ENCODE results near the gene CARD8.
"Not testable (repeated sequence)": the region's sequence is repeated elsewhere in the genome, so short reads cannot be mapped to it uniquely, and the experiment has no call there.

Gene CARD8

GRCh38 chr19:48290771-48291488, 35.2 kb upstream of the CARD8 start:
- peak overlapping the region; percentile 58 for H3K4me3 ChIP-seq (ENCODE audit: low read depth, low read length)
- H3K27ac ChIP-seq (ENCODE audit: low read depth, low read length) = peak overlapping the region; percentile 68; the same call in 1 of the 2 replicates

GRCh38 chr19:48290401-48290770, 34.7 kb upstream of the CARD8 start:
- Histone ChIP-seq H3K9me3 (ENCODE audit: control insufficient read depth, insufficient read depth, low read depth, low read length) (peaks cover 6% of the 10 kb centered on the region; the same call in 1 of the 2 replicates), H3K27me3 (ENCODE audit: control insufficient read depth, insufficient read depth, low read length) (no peaks in the 10 kb centered on the region), H3K4me3 (ENCODE audit: low read depth, low read length) (peak overlapping the region; percentile 58), H3K36me3 (ENCODE audit: control insufficient read depth, insufficient read depth, low read length) (peaks cover 24% of the 10 kb centered on the region), H3K4me1 (ENCODE audit: control insufficient read depth, insufficient read depth, low read length) (peaks cover 14% of the 10 kb centered on the region), H3K9ac (ENCODE audit: low read length) (peak overlapping the region; percentile 62), H3K27ac (ENCODE audit: low read depth, low read length) (no peak overlapping the region)

More at GRCh38 chr19:48290771-48291488, 35.2 kb upstream of the CARD8 start:
- H3K36me3 ChIP-seq (ENCODE audit: control insufficient read depth, insufficient read depth, low read length) = peaks cover 19% of the 10 kb centered on the region
- peaks cover 5% of the 10 kb centered on the region; the same call in 1 of the 2 replicates for H3K9me3 ChIP-seq (ENCODE audit: control insufficient read depth, insufficient read depth, low read depth, low read length)
- H3K27me3 ChIP-seq (ENCODE audit: control insufficient read depth, insufficient read depth, low read length) = no peaks in the 10 kb centered on the region
- H3K4me1 ChIP-seq (ENCODE audit: control insufficient read depth, insufficient read depth, low read length) = peaks cover 14% of the 10 kb centered on the region
- peak overlapping the region; percentile 72 for H3K9ac ChIP-seq (ENCODE audit: low read length)

GRCh38 chr19:48287748-48288147, 32.0 kb upstream of the CARD8 start:
- Histone ChIP-seq H3K36me3 (ENCODE audit: control insufficient read depth, insufficient read depth, low read length) (peaks cover 49% of the 10 kb centered on the region), H3K4me3 (ENCODE audit: low read depth, low read length) (no peak overlapping the region), H3K4me1 (ENCODE audit: control insufficient read depth, insufficient read depth, low read length) (peaks cover 14% of the 10 kb centered on the region), H3K27me3 (ENCODE audit: control insufficient read depth, insufficient read depth, low read length) (no peaks in the 10 kb centered on the region), H3K27ac (ENCODE audit: low read depth, low read length) (no peak overlapping the region), H3K9ac (ENCODE audit: low read length) (no peak overlapping the region), H3K9me3 (ENCODE audit: control insufficient read depth, insufficient read depth, low read depth, low read length) (peaks cover 6% of the 10 kb centered on the region; the same call in 1 of the 2 replicates)

- Histone ChIP-seq H3K27me3 (ENCODE audit: control insufficient read depth, insufficient read depth, low read length) (no peaks in the 10 kb centered on the region), H3K36me3 (ENCODE audit: control insufficient read depth, insufficient read depth, low read length) (peaks cover 73% of the 10 kb centered on the region), H3K27ac (ENCODE audit: low read depth, low read length) (no peak overlapping the region), H3K4me3 (ENCODE audit: low read depth, low read length) (no peak overlapping the region), H3K4me1 (ENCODE audit: control insufficient read depth, insufficient read depth, low read length) (peaks cover 6% of the 10 kb centered on the region; the same call in 1 of the 2 replicates), H3K9ac (ENCODE audit: low read length) (no peak overlapping the region), H3K9me3 (ENCODE audit: control insufficient read depth, insufficient read depth, low read depth, low read length) (peaks cover 6% of the 10 kb centered on the region; the same call in 1 of the 2 replicates)
These were observed 29.2 kb upstream of the CARD8 start for GRCh38 chr19:48284896-48285295.

GRCh38 chr19:48283908-48284307, 28.2 kb upstream of the CARD8 start:
- Histone ChIP-seq H3K4me3 (ENCODE audit: low read depth, low read length) (no peak overlapping the region), H3K36me3 (ENCODE audit: control insufficient read depth, insufficient read depth, low read length) (peaks cover 77% of the 10 kb centered on the region), H3K9ac (ENCODE audit: low read length) (no peak overlapping the region), H3K27me3 (ENCODE audit: control insufficient read depth, insufficient read depth, low read length) (no peaks in the 10 kb centered on the region), H3K4me1 (ENCODE audit: control insufficient read depth, insufficient read depth, low read length) (no peaks in the 10 kb centered on the region), H3K9me3 (ENCODE audit: control insufficient read depth, insufficient read depth, low read depth, low read length) (peaks cover 6% of the 10 kb centered on the region; the same call in 1 of the 2 replicates), H3K27ac (ENCODE audit: low read depth, low read length) (no peak overlapping the region)

- Histone ChIP-seq H3K9me3 (ENCODE audit: control insufficient read depth, insufficient read depth, low read depth, low read length) (no peaks in the 10 kb centered on the region; the same call in 1 of the 2 replicates), H3K27me3 (ENCODE audit: control insufficient read depth, insufficient read depth, low read length) (no peaks in the 10 kb centered on the region), H3K9ac (ENCODE audit: low read length) (no peak overlapping the region), H3K27ac (ENCODE audit: low read depth, low read length) (no peak overlapping the region), H3K36me3 (ENCODE audit: control insufficient read depth, insufficient read depth, low read length) (peaks cover 56% of the 10 kb centered on the region), H3K4me3 (ENCODE audit: low read depth, low read length) (no peak overlapping the region), H3K4me1 (ENCODE audit: control insufficient read depth, insufficient read depth, low read length) (no peaks in the 10 kb centered on the region)
These were observed 24.0 kb upstream of the CARD8 start for GRCh38 chr19:48279747-48280146.

GRCh38 chr19:48274938-48275337, 19.2 kb upstream of the CARD8 start:
- H3K27ac ChIP-seq (ENCODE audit: low read depth, low read length) = no peak overlapping the region

GRCh38 chr19:48274173-48274572, 18.5 kb upstream of the CARD8 start:
- H3K4me3 ChIP-seq (ENCODE audit: low read depth, low read length) = no peak overlapping the region
- H3K27me3 ChIP-seq (ENCODE audit: control insufficient read depth, insufficient read depth, low read length) = no peaks in the 10 kb centered on the region
- H3K36me3 ChIP-seq (ENCODE audit: control insufficient read depth, insufficient read depth, low read length) = peaks cover 15% of the 10 kb centered on the region
- peaks cover 13% of the 10 kb centered on the region; the same call in 1 of the 2 replicates for H3K4me1 ChIP-seq (ENCODE audit: control insufficient read depth, insufficient read depth, low read length)
- no peak overlapping the region for H3K27ac ChIP-seq (ENCODE audit: low read depth, low read length)
- no peak overlapping the region for H3K9ac ChIP-seq (ENCODE audit: low read length)
- no peaks in the 10 kb centered on the region for H3K9me3 ChIP-seq (ENCODE audit: control insufficient read depth, insufficient read depth, low read depth, low read length)

More at GRCh38 chr19:48274938-48275337, 19.2 kb upstream of the CARD8 start:
- H3K36me3 ChIP-seq (ENCODE audit: control insufficient read depth, insufficient read depth, low read length) = peaks cover 20% of the 10 kb centered on the region
- no peaks in the 10 kb centered on the region for H3K27me3 ChIP-seq (ENCODE audit: control insufficient read depth, insufficient read depth, low read length)
- peaks cover 9% of the 10 kb centered on the region; the same call in 1 of the 2 replicates for H3K4me1 ChIP-seq (ENCODE audit: control insufficient read depth, insufficient read depth, low read length)
- no peak overlapping the region for H3K9ac ChIP-seq (ENCODE audit: low read length)
- H3K9me3 ChIP-seq (ENCODE audit: control insufficient read depth, insufficient read depth, low read depth, low read length) = no peaks in the 10 kb centered on the region
- no peak overlapping the region for H3K4me3 ChIP-seq (ENCODE audit: low read depth, low read length)

- Histone ChIP-seq H3K4me1 (ENCODE audit: control insufficient read depth, insufficient read depth, low read length) (peaks cover 13% of the 10 kb centered on the region; the same call in 1 of the 2 replicates), H3K36me3 (ENCODE audit: control insufficient read depth, insufficient read depth, low read length) (peaks cover 10% of the 10 kb centered on the region), H3K9ac (ENCODE audit: low read length) (peak overlapping the region; percentile 93), H3K27me3 (ENCODE audit: control insufficient read depth, insufficient read depth, low read length) (no peaks in the 10 kb centered on the region), H3K27ac (ENCODE audit: low read depth, low read length) (peak overlapping the region; percentile 76), H3K4me3 (ENCODE audit: low read depth, low read length) (peak overlapping the region; percentile 67), H3K9me3 (ENCODE audit: control insufficient read depth, insufficient read depth, low read depth, low read length) (no peaks in the 10 kb centered on the region)
These were observed 15.9 kb upstream of the CARD8 start for GRCh38 chr19:48271531-48272151.

- H3K27ac ChIP-seq (ENCODE audit: low read depth, low read length); H3K9ac ChIP-seq (ENCODE audit: low read length); H3K36me3 ChIP-seq (ENCODE audit: control insufficient read depth, insufficient read depth, low read length); H3K9me3 ChIP-seq (ENCODE audit: control insufficient read depth, insufficient read depth, low read depth, low read length); H3K27me3 ChIP-seq (ENCODE audit: control insufficient read depth, insufficient read depth, low read length): not testable (repeated sequence)
- peaks cover 13% of the 10 kb centered on the region; the same call in 1 of the 2 replicates for H3K4me1 ChIP-seq (ENCODE audit: control insufficient read depth, insufficient read depth, low read length)
- H3K4me3 ChIP-seq (ENCODE audit: low read depth, low read length) = peak overlapping the region; percentile 35; the same call in 1 of the 2 replicates
These were observed 13.9 kb upstream of the CARD8 start for GRCh38 chr19:48269617-48270026.

- H3K4me1 ChIP-seq (ENCODE audit: control insufficient read depth, insufficient read depth, low read length); H3K27ac ChIP-seq (ENCODE audit: low read depth, low read length); H3K4me3 ChIP-seq (ENCODE audit: low read depth, low read length); H3K9ac ChIP-seq (ENCODE audit: low read length); H3K9me3 ChIP-seq (ENCODE audit: control insufficient read depth, insufficient read depth, low read depth, low read length); H3K27me3 ChIP-seq (ENCODE audit: control insufficient read depth, insufficient read depth, low read length); H3K36me3 ChIP-seq (ENCODE audit: control insufficient read depth, insufficient read depth, low read length): not testable (repeated sequence)
These were observed 9.6 kb upstream of the CARD8 start for GRCh38 chr19:48265326-48265725.
